GM19328 (cell line): ENCODE data around the gene SDF2L1.

Source experiments
- ATAC-seq: cut with Tn5 transposase; IDR thresholded peaks from one replicate; pipeline ENCODE4 v1.9.1; 2021; ENCODE audit warnings: mild to moderate bottlenecking, moderate library complexity; ENCODE audit not compliant: unreplicated experiment

The SDF2L1 gene

GRCh38 chr22:21622011-21622918 is 19.8 kb upstream of the SDF2L1 start:
- ATAC-seq = no peak

- no peak for ATAC-seq
Measured at GRCh38 chr22:21622919-21623647, 19.0 kb upstream of the SDF2L1 start.

GRCh38 chr22:21623648-21623970 is 18.5 kb upstream of the SDF2L1 start:
- ATAC-seq = no peak

- no peak for ATAC-seq
Measured at GRCh38 chr22:21624120-21624879, 17.8 kb upstream of the SDF2L1 start.

- ATAC-seq = no peak
Measured at GRCh38 chr22:21624880-21625791, 17.0 kb upstream of the SDF2L1 start.

GRCh38 chr22:21626073-21626734 is 15.9 kb upstream of the SDF2L1 start:
- ATAC-seq = no peak

- ATAC-seq = no peak
Measured at GRCh38 chr22:21626735-21627469, 15.2 kb upstream of the SDF2L1 start.

- no peak for ATAC-seq
Measured at GRCh38 chr22:21628386-21629254, 13.5 kb upstream of the SDF2L1 start.

GRCh38 chr22:21629255-21630149 is 12.6 kb upstream of the SDF2L1 start, which contains the start of gene YDJC:
YDJC (minus strand) TSS chr22:21630022; CDS start chr22:21630014, 8 bp downstream.
- peak; percentile 74 for ATAC-seq

- ATAC-seq = no peak
Measured at GRCh38 chr22:21631025-21631424, 11.1 kb upstream of the SDF2L1 start.

- no peak for ATAC-seq
Measured at GRCh38 chr22:21632237-21632895, 9.7 kb upstream of the SDF2L1 start, which contains the start of gene CCDC116. CCDC116 (plus strand) TSS chr22:21632760; CDS start chr22:21633182, 422 bp downstream.

GRCh38 chr22:21632931-21633330 is 9.2 kb upstream of the SDF2L1 start:
- no peak for ATAC-seq

GRCh38 chr22:21633481-21633880 is 8.6 kb upstream of the SDF2L1 start:
- ATAC-seq = no peak

GRCh38 chr22:21634081-21634480 is 8.0 kb upstream of the SDF2L1 start:
- ATAC-seq = no peak

GRCh38 chr22:21634844-21635243 is 7.3 kb upstream of the SDF2L1 start:
- no peak for ATAC-seq

GRCh38 chr22:21635771-21636510 is 6.2 kb upstream of the SDF2L1 start:
- no peak for ATAC-seq
